NCI-H1105 treated with DMSO at 0.1 percent for 48 hours (cell line): ENCODE data around the gene PFDN6.

Experiments used
- DNase-seq: peaks from one replicate; lab custom pipeline; 2025; lab: John Stamatoyannopoulos, UW

Gene PFDN6

GRCh38 chr6:33295621-33296369, 6.4 kb downstream of the PFDN6 start:
- DNase-seq: no peak

GRCh38 chr6:33296797-33297405, 7.5 kb downstream of the PFDN6 start:
- DNase-seq: no peak

GRCh38 chr6:33297406-33297955, 8.1 kb downstream of the PFDN6 start:
- DNase-seq: no peak

GRCh38 chr6:33297956-33298772, 8.8 kb downstream of the PFDN6 start:
- peak; percentile 31 for DNase-seq

- DNase-seq: peak; percentile 59
Measured at GRCh38 chr6:33298773-33299236, 9.4 kb downstream of the PFDN6 start, which contains the start of gene RGL2. Gene RGL2, minus strand, starts transcription at chr6:33298942. Its CDS starts 332 bp downstream, at chr6:33298610.

- peak; percentile 90 for DNase-seq
Measured at GRCh38 chr6:33299237-33299944, 10.0 kb downstream of the PFDN6 start.

GRCh38 chr6:33301877-33302276, 12.5 kb downstream of the PFDN6 start:
- DNase-seq: no peak

- DNase-seq: no peak
Measured at GRCh38 chr6:33304216-33304615, 14.8 kb downstream of the PFDN6 start.

GRCh38 chr6:33305052-33305451, 15.7 kb downstream of the PFDN6 start:
- no peak for DNase-seq

GRCh38 chr6:33306356-33306755, 17.0 kb downstream of the PFDN6 start:
- DNase-seq: no peak

GRCh38 chr6:33312361-33313104, 23.1 kb downstream of the PFDN6 start:
- peak; percentile 84 for DNase-seq

GRCh38 chr6:33313105-33313708, 23.8 kb downstream of the PFDN6 start:
- peak; percentile 37 for DNase-seq

GRCh38 chr6:33313709-33314514, 24.5 kb downstream of the PFDN6 start, which contains the start of gene TAPBP:
Gene TAPBP, minus strand, starts transcription at chr6:33314078. Its CDS starts 37 bp downstream, at chr6:33314041.
- peak; percentile 49 for DNase-seq

- peak; percentile 53 for DNase-seq
Measured at GRCh38 chr6:33314515-33314942, 25.1 kb downstream of the PFDN6 start.

GRCh38 chr6:33314943-33315792, 25.8 kb downstream of the PFDN6 start:
- DNase-seq: peak; percentile 22

GRCh38 chr6:33315793-33316602, 26.6 kb downstream of the PFDN6 start:
- no peak for DNase-seq

- no peak for DNase-seq
Measured at GRCh38 chr6:33316603-33317418, 27.4 kb downstream of the PFDN6 start.
